ENCODE data around the gene SDCBP2.
"Not testable (repeated sequence)": the region's sequence is repeated elsewhere in the genome, so short reads cannot be mapped to it uniquely, and the experiment has no call there.

The SDCBP2 gene

DNA sequence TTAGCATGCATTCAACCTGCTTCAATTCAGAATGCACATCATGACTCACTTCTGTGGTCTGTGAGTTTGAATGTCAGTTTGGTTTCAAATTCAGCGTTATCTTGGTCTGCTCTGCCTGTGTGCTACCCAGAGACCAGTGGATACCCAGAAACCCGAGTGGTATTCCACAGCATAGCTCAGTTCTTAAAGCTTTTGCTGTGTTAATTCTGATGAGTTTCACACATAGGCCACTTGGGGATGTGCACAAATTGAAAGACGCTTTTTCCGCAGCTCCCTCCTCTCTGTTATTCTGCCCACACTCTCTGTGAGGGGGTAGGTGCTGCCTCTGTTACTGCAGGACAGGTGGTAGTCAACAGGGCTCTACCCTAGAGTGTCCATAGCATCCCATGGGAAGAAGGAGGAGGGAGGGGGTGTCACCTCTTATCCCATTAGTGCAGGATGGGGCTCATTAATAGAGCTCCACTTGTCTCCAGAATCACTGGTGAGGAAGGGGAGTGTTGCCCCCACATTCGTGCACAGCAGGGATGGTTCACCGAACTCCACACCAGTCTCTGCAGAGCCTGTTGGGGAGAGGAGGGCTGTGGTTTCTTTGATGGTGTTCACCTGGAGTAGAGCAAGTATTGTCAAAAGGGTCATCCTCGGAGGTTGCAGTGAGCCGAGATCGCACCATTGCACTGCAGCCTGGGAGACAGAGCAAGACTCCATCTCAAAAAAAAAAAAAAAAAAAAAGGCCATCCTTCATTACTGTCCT, 29.2 kb upstream of the SDCBP2 start:
- TF ChIP-seq, protein P1, sequence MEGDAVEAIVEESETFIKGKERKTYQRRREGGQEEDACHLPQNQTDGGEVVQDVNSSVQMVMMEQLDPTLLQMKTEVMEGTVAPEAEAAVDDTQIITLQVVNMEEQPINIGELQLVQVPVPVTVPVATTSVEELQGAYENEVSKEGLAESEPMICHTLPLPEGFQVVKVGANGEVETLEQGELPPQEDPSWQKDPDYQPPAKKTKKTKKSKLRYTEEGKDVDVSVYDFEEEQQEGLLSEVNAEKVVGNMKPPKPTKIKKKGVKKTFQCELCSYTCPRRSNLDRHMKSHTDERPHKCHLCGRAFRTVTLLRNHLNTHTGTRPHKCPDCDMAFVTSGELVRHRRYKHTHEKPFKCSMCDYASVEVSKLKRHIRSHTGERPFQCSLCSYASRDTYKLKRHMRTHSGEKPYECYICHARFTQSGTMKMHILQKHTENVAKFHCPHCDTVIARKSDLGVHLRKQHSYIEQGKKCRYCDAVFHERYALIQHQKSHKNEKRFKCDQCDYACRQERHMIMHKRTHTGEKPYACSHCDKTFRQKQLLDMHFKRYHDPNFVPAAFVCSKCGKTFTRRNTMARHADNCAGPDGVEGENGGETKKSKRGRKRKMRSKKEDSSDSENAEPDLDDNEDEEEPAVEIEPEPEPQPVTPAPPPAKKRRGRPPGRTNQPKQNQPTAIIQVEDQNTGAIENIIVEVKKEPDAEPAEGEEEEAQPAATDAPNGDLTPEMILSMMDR (IDR thresholded peaks at IDR 0.05; ENCODE audit: extremely low read depth, missing control alignments), result no peak
- DNase-seq (ENCODE audit: low spot score), result no peak

DNA sequence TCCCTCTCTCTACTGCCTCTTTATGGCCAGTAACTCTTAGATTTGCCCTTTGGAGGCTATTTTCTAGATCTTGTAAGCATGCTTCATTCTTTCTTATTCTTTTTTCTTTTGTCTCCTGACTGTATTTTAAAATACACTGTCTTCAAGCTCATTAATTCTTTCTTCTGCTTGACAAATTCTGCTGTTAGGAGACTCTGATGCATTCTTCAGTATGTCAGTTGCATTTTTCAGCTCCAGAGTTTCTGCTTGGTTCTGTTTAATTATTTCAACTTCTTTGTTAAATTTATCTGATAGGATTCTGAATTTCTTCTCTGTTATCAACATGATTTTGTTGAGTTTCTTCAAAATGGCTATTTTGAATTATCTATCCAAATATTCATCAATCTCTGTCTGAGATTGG, 25.0 kb upstream of the SDCBP2 start:
- DNase-seq (ENCODE audit: low spot score), result no peak
- TF ChIP-seq, protein P1 (IDR thresholded peaks at IDR 0.05; ENCODE audit: extremely low read depth, missing control alignments), result no peak

DNA sequence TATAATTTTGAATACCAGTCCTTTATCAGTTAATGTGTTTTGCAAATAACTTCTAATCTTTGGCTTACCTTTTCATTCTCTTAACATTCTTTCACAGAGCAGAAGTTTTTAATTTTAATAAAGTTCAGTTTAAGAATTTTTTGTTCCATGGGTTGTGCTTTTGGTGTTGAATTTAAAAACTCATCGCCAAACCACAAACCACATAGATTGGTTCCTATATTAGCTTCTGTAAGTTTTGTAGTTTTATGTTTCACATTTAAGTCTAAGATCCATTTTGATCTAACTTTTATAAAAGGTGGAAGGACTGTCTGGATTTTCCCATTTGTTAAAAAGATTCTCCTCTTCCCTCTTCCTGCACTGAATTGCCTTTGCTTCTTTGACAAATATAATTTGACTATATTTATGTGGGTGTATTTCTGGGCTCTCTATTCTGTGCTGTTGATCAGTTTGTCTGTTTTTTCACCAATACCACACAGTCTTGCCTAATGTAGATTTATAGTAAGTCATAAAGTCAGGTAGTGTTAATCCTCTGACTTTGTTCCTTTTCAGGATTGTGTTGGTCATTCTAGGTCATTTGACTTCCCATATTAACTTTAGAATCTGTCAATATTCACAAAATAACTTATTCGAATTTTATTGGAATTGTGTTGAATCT, 17.5 kb upstream of the SDCBP2 start:
- no peak for DNase-seq (ENCODE audit: low spot score)
- TF ChIP-seq, protein P1 (IDR thresholded peaks at IDR 0.05; ENCODE audit: extremely low read depth, missing control alignments), result no peak

DNA sequence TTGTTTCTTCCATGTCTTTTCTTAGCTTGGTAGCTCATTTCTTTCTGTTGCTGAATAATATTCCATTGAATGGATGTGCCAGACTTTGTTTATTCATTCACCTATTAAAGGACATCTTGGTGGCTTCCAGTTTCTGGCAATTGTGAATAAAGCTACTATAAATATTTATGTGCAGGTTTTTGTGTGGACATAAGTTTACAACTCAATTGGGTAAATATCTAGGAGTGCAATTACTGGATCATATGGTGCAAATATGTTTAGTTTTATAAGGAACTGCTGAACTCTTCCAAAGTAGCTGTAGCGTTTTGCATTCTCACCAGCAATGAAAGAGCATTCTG, 16.8 kb upstream of the SDCBP2 start:
- no peak for DNase-seq (ENCODE audit: low spot score)
- TF ChIP-seq, protein P1 (IDR thresholded peaks at IDR 0.05; ENCODE audit: extremely low read depth, missing control alignments), result no peak

DNA sequence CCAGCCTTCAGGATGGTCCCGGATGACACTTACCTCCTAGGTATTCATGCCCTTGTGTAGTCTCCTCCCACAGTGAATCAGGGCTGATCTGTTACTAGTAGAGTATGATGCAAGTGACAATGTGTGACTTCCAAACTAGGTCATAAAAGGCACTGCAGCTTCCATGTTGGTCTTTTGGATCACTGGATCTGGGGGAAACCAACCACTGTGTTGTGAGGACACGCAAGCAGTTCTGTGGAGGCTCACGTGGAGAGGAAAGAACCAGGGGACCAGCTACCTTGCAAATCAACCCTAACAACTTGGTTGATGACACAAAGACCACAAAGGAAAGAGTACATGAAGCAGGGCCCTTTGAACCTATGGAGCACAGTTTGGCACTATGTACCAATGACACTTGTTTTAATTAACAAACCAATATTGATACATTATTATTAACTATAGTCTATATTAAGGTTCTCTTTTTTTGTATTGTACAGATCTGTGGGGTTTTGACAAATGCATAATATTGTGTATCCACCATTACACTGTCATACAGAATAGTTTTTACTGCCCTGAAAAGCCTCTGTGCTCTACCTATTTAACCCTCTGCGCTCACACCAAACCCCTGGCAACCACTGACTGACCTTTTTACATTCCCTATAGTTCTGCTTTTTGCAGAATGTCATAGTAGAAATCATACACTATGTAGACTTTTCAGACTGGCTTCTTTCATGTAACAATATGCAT, 16.3 kb upstream of the SDCBP2 start:
- TF ChIP-seq, protein P1 (IDR thresholded peaks at IDR 0.05; ENCODE audit: extremely low read depth, missing control alignments), result no peak
- no peak for DNase-seq (ENCODE audit: low spot score)

DNA sequence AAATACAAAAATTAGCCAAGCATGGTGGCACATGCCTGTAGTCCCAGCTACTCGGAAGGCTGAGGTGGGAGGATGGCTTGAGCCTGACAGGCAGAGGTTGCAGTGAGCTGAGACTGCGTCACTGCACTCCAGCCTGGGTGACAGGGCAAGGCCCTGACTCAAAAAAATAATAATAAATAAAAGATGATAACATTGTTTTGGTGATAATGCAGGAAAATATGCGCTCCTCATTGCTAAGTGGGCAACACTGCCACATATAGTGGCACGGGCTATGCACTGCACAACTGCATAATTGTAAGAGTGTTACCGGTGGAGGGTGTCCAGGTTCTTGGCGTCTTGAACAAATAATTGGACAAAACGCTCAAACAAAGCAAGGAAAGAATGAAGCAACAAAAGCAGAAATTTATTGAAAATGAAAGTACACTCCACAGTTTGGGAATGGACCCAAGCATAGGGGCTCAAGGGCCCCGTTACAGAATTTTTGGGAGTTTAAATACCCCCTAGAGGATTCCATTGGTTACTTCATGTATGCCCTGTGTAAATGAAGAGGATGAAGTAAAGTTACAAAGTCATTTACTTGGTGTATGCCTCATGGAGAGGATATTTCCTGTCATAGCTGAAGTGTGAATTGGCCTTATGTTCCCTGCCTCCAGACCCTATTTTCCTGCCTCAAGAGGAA, 14.6 kb upstream of the SDCBP2 start:
- not testable (repeated sequence) for DNase-seq (ENCODE audit: low spot score)

DNA sequence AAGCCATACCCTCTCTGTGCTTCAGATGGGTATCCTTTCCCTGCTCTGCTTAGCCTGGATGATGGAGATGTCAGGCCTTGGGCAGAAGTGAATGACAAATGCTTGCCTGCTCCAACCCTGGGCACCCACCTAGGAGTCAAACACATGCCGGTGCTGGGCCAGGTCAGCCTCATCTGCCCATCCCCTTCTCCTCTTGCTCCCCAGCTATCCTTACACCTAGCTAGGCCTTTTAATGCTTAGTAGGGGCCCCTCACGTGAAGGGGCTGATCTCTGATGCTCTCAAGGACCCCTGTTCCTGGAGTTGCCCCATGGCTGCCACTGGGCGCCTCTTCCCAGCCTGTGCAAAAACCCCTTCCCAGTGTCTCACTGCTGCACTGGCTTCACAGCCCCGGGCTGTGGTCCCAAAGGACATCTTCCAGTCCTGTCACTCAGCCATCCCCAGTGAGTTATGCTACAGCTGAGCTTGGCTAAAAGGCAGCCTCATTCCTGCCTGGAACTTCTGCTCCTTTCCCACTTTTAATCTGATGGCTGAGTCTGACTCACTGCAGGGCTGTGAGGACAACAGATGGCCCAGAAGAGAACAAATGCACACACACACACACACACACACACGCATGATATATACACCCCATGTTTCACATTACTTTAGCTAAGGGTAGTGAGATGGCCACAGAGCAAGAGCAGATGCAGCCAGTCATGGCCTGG, 12.8 kb upstream of the SDCBP2 start:
- TF ChIP-seq, protein P1 (IDR thresholded peaks at IDR 0.05; ENCODE audit: extremely low read depth, missing control alignments), result no peak

More for the DNA sequence above, 12.8 kb upstream of the SDCBP2 start:
- DNase-seq (ENCODE audit: low spot score), result no peak
